Jurkat, Clone E6-1 (cell line): ENCODE data around the gene SUPT3H.
"Not testable (repeated sequence)": the region's sequence is repeated elsewhere in the genome, so short reads cannot be mapped to it uniquely, and the experiment has no call there.

Source experiments
- DNase-seq: peaks from one replicate; pipeline ENCODE4 v3.0.0-alpha.2; 2011; ENCODE audit warnings: low read depth, low spot score
- H3K4me3 ChIP-seq: 2 replicates; pipeline ENCODE4 v1.5.1; 2011; ENCODE audit warnings: mild to moderate bottlenecking, low read length, control low read depth, moderate library complexity

SUPT3H gene

GRCh38 chr6:45094831-45095230 lies 282.9 kb downstream of the SUPT3H start:
- no peak for DNase-seq
- no peak overlapping the region for H3K4me3 ChIP-seq

GRCh38 chr6:45092135-45092534 lies 285.6 kb downstream of the SUPT3H start:
- no peak overlapping the region for H3K4me3 ChIP-seq
- no peak for DNase-seq

GRCh38 chr6:45086360-45087084 lies 291.2 kb downstream of the SUPT3H start:
- H3K4me3 ChIP-seq: no peak overlapping the region
- DNase-seq: no peak

GRCh38 chr6:45084257-45084656 lies 293.5 kb downstream of the SUPT3H start:
- H3K4me3 ChIP-seq: no peak overlapping the region
- DNase-seq: peak; percentile 35

- no peak overlapping the region for H3K4me3 ChIP-seq
- DNase-seq: no peak
Observed at GRCh38 chr6:45082091-45082490, 295.6 kb downstream of the SUPT3H start.

- H3K4me3 ChIP-seq: no peak overlapping the region
- DNase-seq: no peak
Observed at GRCh38 chr6:45081634-45082033, 296.1 kb downstream of the SUPT3H start.

- no peak for DNase-seq
- no peak overlapping the region for H3K4me3 ChIP-seq
Observed at GRCh38 chr6:45078432-45078831, 299.3 kb downstream of the SUPT3H start.

GRCh38 chr6:45076217-45076930 lies 301.4 kb downstream of the SUPT3H start:
- DNase-seq: no peak
- no peak overlapping the region for H3K4me3 ChIP-seq

GRCh38 chr6:45075246-45075645 lies 302.5 kb downstream of the SUPT3H start:
- DNase-seq: no peak
- H3K4me3 ChIP-seq: no peak overlapping the region

- DNase-seq: no peak
- H3K4me3 ChIP-seq: no peak overlapping the region
Observed at GRCh38 chr6:45074439-45074838, 303.3 kb downstream of the SUPT3H start.

GRCh38 chr6:45073771-45074170 lies 304.0 kb downstream of the SUPT3H start:
- DNase-seq: no peak
- H3K4me3 ChIP-seq: no peak overlapping the region

GRCh38 chr6:45072673-45073072 lies 305.1 kb downstream of the SUPT3H start:
- no peak overlapping the region for H3K4me3 ChIP-seq
- DNase-seq: peak; percentile 54

GRCh38 chr6:45072016-45072415 lies 305.7 kb downstream of the SUPT3H start:
- DNase-seq: no peak

GRCh38 chr6:45069091-45069490 lies 308.6 kb downstream of the SUPT3H start:
- no peak for DNase-seq
- no peak overlapping the region for H3K4me3 ChIP-seq

More at GRCh38 chr6:45072016-45072415, 305.7 kb downstream of the SUPT3H start:
- no peak overlapping the region for H3K4me3 ChIP-seq

GRCh38 chr6:45067446-45067845 lies 310.3 kb downstream of the SUPT3H start:
- DNase-seq: not testable (repeated sequence)

GRCh38 chr6:45062659-45063058 lies 315.1 kb downstream of the SUPT3H start:
- DNase-seq, H3K4me3 ChIP-seq: not testable (repeated sequence)

More at GRCh38 chr6:45067446-45067845, 310.3 kb downstream of the SUPT3H start:
- H3K4me3 ChIP-seq: not testable (repeated sequence)

- no peak for DNase-seq
- H3K4me3 ChIP-seq: no peak overlapping the region
Observed at GRCh38 chr6:45057711-45058110, 320.0 kb downstream of the SUPT3H start.

GRCh38 chr6:45054610-45055009 lies 323.1 kb downstream of the SUPT3H start:
- H3K4me3 ChIP-seq: no peak overlapping the region
- DNase-seq: peak; percentile 78

GRCh38 chr6:45052325-45052724 lies 325.4 kb downstream of the SUPT3H start:
- H3K4me3 ChIP-seq: no peak overlapping the region
- DNase-seq: no peak

- DNase-seq: no peak
- H3K4me3 ChIP-seq: no peak overlapping the region
Observed at GRCh38 chr6:45049188-45049843, 328.4 kb downstream of the SUPT3H start.
